HEK293 (cell line): ENCODE results near the gene MPPED1.

Experiments
- CTCF ChIA-PET: fragments of 350-600 bp; formaldehyde crosslinking; extraction: SDS; loops from one replicate; lab custom pipeline; 2021; ENCODE audit warnings: antibody characterized with exemption; lab: Yijun Ruan, JAX
- POLR2A ChIA-PET: fragments of 300-600 bp; formaldehyde crosslinking; extraction: SDS; loops from one replicate; lab custom pipeline; 2020; ENCODE audit warnings: antibody characterized with exemption, inconsistent platforms; lab: Yijun Ruan, JAX
- H3K27ac ChIP-seq: fragments of 200-500 bp; sonication (Bioruptor generic); 2 replicates; pipeline ENCODE4 v1.5.1; 2014; ENCODE audit warnings: low read depth, low read length, control low read depth, inconsistent platforms; ENCODE audit errors: extremely low read depth
- H3K36me3 ChIP-seq, 2 experiments: fragments of 200-500 bp in 1 of 2; sonication (Bioruptor generic) in 1 of 2; 1 replicate in 1 of 2; 2 replicates in 1 of 2; pipeline ENCODE4 v1.5.1; 2014 to 2017; ENCODE audit warnings: inconsistent platforms in 2 of 2, low read length in 2 of 2; ENCODE audit not compliant: control insufficient read depth in 2 of 2, insufficient read depth in 1 of 2
- H3K4me1 ChIP-seq: fragments of 200-500 bp; sonication (Bioruptor generic); 2 replicates; pipeline ENCODE4 v1.5.1; 2014; ENCODE audit warnings: mild to moderate bottlenecking, low read length, inconsistent platforms; ENCODE audit not compliant: control insufficient read depth, insufficient read depth
- H3K4me3 ChIP-seq: 2 replicates; pipeline ENCODE4 v1.5.1; 2011; ENCODE audit warnings: low read depth, mild to moderate bottlenecking, control low read depth, low read length, moderate library complexity
- H3K9me3 ChIP-seq: fragments of 200-500 bp; sonication (Bioruptor generic); 2 replicates; pipeline ENCODE4 v1.5.1; 2014; ENCODE audit warnings: low read depth, low read length, inconsistent platforms; ENCODE audit not compliant: control insufficient read depth, insufficient read depth
- ZBTB11 ChIP-seq: fragments of 450-650 bp; formaldehyde crosslinking; conservative IDR thresholded peaks from 2 replicates; pipeline ENCODE4 v1.5.1; 2016; ENCODE audit warnings: low read depth, missing biosample characterization, missing genetic modification characterization
- ZBTB17 ChIP-seq: fragments of 450-650 bp; formaldehyde crosslinking; IDR thresholded peaks from 2 replicates; pipeline ENCODE4 v1.5.1; 2016; ENCODE audit warnings: missing biosample characterization, missing genetic modification characterization
- ZNF140 ChIP-seq: fragments of 450-650 bp; formaldehyde crosslinking; IDR thresholded peaks from 2 replicates; pipeline ENCODE4 v1.5.1; 2016; ENCODE audit warnings: missing biosample characterization, missing genetic modification characterization
- ZNF274 ChIP-seq, 2 experiments: fragments of 200-500 bp in 1 of 2; fragments of 450-650 bp in 1 of 2; sonication (Bioruptor generic) in 1 of 2; formaldehyde crosslinking in 1 of 2; IDR thresholded peaks; 2 replicates each; pipeline versions ENCODE4 v1.5.1 to v1.6.1; 2014 to 2016; ENCODE audit warnings: borderline replicate concordance in 1 of 2, inconsistent platforms in 1 of 2, low read length in 1 of 2, missing biosample characterization in 1 of 2, missing genetic modification characterization in 1 of 2
- ZNF366 ChIP-seq: fragments of 450-650 bp; formaldehyde crosslinking; conservative IDR thresholded peaks from 2 replicates; pipeline ENCODE4 v1.5.1; 2016; ENCODE audit warnings: missing biosample characterization, missing genetic modification characterization
- ZNF514 ChIP-seq: fragments of 450-650 bp; formaldehyde crosslinking; IDR thresholded peaks from 2 replicates; pipeline ENCODE4 v1.5.1; 2016; ENCODE audit warnings: missing biosample characterization, missing genetic modification characterization
- ZNF544 ChIP-seq: fragments of 450-650 bp; formaldehyde crosslinking; IDR thresholded peaks from 2 replicates; pipeline ENCODE4 v1.5.0; 2017; ENCODE audit warnings: missing biosample characterization, missing genetic modification characterization
- ZNF555 ChIP-seq: fragments of 450-650 bp; formaldehyde crosslinking; conservative IDR thresholded peaks from 2 replicates; pipeline ENCODE4 v1.5.1; 2017; ENCODE audit warnings: missing biosample characterization, mild to moderate bottlenecking, missing genetic modification characterization, inconsistent platforms
- ZNF585B ChIP-seq: fragments of 450-650 bp; formaldehyde crosslinking; IDR thresholded peaks from 2 replicates; pipeline ENCODE4 v1.5.1; 2016; ENCODE audit warnings: missing biosample characterization, missing genetic modification characterization
- ZNF645 ChIP-seq: fragments of 450-650 bp; formaldehyde crosslinking; IDR thresholded peaks from 2 replicates; pipeline ENCODE4; 2016; ENCODE audit warnings: missing biosample characterization, missing genetic modification characterization
- ZNF658 ChIP-seq: fragments of 450-650 bp; formaldehyde crosslinking; IDR thresholded peaks from 2 replicates; pipeline ENCODE4; 2016; ENCODE audit warnings: missing biosample characterization, missing genetic modification characterization
- ZNF843 ChIP-seq: fragments of 450-650 bp; formaldehyde crosslinking; IDR thresholded peaks from 2 replicates; pipeline ENCODE4 v1.5.1; 2016; ENCODE audit warnings: missing biosample characterization, missing genetic modification characterization
- ZSCAN18 ChIP-seq: fragments of 450-650 bp; formaldehyde crosslinking; IDR thresholded peaks from 2 replicates; pipeline ENCODE4 v1.5.1; 2016; ENCODE audit warnings: missing biosample characterization, missing genetic modification characterization
- ZSCAN5A ChIP-seq: fragments of 450-650 bp; formaldehyde crosslinking; IDR thresholded peaks from 2 replicates; pipeline ENCODE4 v1.5.1; 2016; ENCODE audit warnings: missing biosample characterization, missing genetic modification characterization

Gene MPPED1

GRCh38 chr22:43470253-43470652 is 58.4 kb downstream of the MPPED1 start:
- ChIA-PET POLR2A (no interaction called here), CTCF (no interaction called here)
- H3K9me3 ChIP-seq, result no peaks in the 10 kb centered on the region
- H3K4me3 ChIP-seq, result no peak overlapping the region
- H3K36me3 ChIP-seq, result no peaks in the 10 kb centered on the region
- no peak overlapping the region for H3K27ac ChIP-seq
- H3K4me1 ChIP-seq, result no peaks in the 10 kb centered on the region
- peak; percentile 53; the same call in 1 of the 2 replicates for TF ChIP-seq ZNF366 (tag by site-specific recombination)
- TF ChIP-seq ZBTB17 (tag by site-specific recombination), result peak; percentile 93
- no peak for TF ChIP-seq ZNF555

GRCh38 chr22:43470941-43471585 is 59.2 kb downstream of the MPPED1 start:
- POLR2A ChIA-PET, result no interaction called here
- no peaks in the 10 kb centered on the region for H3K36me3 ChIP-seq

More at GRCh38 chr22:43470941-43471585, 59.2 kb downstream of the MPPED1 start:
- TF ChIP-seq ZNF645 (no peak), ZNF140 (tag by site-specific recombination) (no peak), ZNF658 (tag by site-specific recombination) (no peak), ZSCAN5A (tag by site-specific recombination) (no peak), ZNF544 (tag by site-specific recombination) (no peak), ZNF843 (tag by site-specific recombination) (no peak), ZBTB11 (tag by site-specific recombination) (no peak), ZNF514 (tag by site-specific recombination) (no peak), ZNF274 (IDR thresholded peaks at IDR 0.05; ENCODE audit: low read length) (no peak), ZNF274 (tag by site-specific recombination; IDR thresholded peaks at IDR 0.05; ENCODE audit: borderline replicate concordance) (no peak), ZSCAN18 (tag by site-specific recombination) (no peak), ZNF585B (tag by site-specific recombination) (no peak)
- Histone ChIP-seq H3K4me1 (no peaks in the 10 kb centered on the region), H3K4me3 (no peak overlapping the region), H3K9me3 (no peaks in the 10 kb centered on the region), H3K27ac (no peak overlapping the region)
- CTCF ChIA-PET, result no interaction called here
